ENCODE data around the gene DLGAP1. TPM values are rescaled to one million over a fixed set of nuclear protein-coding genes. Genes with fewer than 3 reads are reported as not detected.

The DLGAP1 gene
- total and polyA plus RNA-seq, 10 of the 15 experiments (the other 5 are each of a cell fraction or from before 2014, with no cell fraction given), result 0.23 to 27.6 (median 1.9) TPM

DNA sequence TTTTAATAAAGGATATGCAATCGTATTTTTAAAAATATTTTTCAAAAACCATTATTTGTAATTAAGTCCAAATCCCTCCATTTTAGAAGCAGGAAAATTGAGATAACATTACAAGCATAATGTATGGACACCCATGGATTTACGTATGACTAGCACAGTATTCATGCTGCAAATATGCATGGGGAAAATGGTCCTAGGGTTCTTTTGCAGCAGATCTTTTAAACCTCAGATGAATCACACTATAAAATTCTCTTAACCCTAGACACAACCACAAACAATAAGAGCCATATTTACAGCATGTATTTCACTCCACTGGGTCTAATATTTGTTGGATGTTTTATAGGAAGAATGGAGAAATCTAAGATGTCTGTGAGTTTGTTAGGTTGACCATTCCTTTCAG, 551.8 kb downstream of the DLGAP1 start:
- H3K79me2 ChIP-seq (ENCODE audit: control insufficient read depth, insufficient read depth, low read length), result no peaks in the 10 kb centered on the region
- no peak for ATAC-seq
- DNase-seq (ENCODE audit: low read depth, low spot score), result no peak
- no peaks in the 10 kb centered on the region for H3K27me3 ChIP-seq (replicated peaks in 1 of 2; ENCODE audit: control insufficient read depth in 2 of 2, insufficient read depth in 2 of 2, low read length in 1 of 2)
- WGBS (ENCODE audit: insufficient coverage, insufficient replicate concordance, low lambda C conversion rate, missing lambda C conversion rate), result 24% methylated on average over 2 of the region's 2 CpGs
- ChIA-PET CTCF (interaction anchor here (0.7 to 1.0 kb wide), 2 partner anchors 14 to 26 kb away, joined by 3 read pairs; no protein-coding TSS in a partner anchor), RAD21 (ENCODE audit: unreplicated experiment) (no interaction called here), SMC1A (ENCODE audit: uncharacterized antibody, unreplicated experiment) (interaction anchor here (1.0 to 2.0 kb wide), 4 partner anchors 9 to 29 kb away, joined by 3 to 5 read pairs (median 4); no protein-coding TSS in a partner anchor), POLR2A (no interaction called here)
- no peaks in the 10 kb centered on the region for H4K20me1 ChIP-seq (ENCODE audit: control insufficient read depth, insufficient read depth)
- BruUV-seq (replicated peaks), result no TSS peak
- TF ChIP-seq IKZF1 (conservative IDR thresholded peaks at IDR 0.05), result no peak
- no peak for TF ChIP-seq TCF3 (IDR thresholded peaks at IDR 0.05; ENCODE audit: borderline replicate concordance, insufficient read depth, low read depth, low read length)
- TF ChIP-seq PAX5 (IDR thresholded peaks at IDR 0.05; ENCODE audit: borderline replicate concordance, low read depth, low read length), result no peak
- TF ChIP-seq SREBF2 (IDR thresholded peaks at IDR 0.05; ENCODE audit: low read length), result no peak
- TF ChIP-seq, protein P1, sequence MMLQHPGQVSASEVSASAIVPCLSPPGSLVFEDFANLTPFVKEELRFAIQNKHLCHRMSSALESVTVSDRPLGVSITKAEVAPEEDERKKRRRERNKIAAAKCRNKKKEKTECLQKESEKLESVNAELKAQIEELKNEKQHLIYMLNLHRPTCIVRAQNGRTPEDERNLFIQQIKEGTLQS (IDR thresholded peaks at IDR 0.05; ENCODE audit: borderline replicate concordance, extremely low read depth, low read depth, low read length), result no peak
- no peak for TF ChIP-seq ATF7 (IDR thresholded peaks at IDR 0.05; ENCODE audit: low read depth)
- TF ChIP-seq, protein P2, sequence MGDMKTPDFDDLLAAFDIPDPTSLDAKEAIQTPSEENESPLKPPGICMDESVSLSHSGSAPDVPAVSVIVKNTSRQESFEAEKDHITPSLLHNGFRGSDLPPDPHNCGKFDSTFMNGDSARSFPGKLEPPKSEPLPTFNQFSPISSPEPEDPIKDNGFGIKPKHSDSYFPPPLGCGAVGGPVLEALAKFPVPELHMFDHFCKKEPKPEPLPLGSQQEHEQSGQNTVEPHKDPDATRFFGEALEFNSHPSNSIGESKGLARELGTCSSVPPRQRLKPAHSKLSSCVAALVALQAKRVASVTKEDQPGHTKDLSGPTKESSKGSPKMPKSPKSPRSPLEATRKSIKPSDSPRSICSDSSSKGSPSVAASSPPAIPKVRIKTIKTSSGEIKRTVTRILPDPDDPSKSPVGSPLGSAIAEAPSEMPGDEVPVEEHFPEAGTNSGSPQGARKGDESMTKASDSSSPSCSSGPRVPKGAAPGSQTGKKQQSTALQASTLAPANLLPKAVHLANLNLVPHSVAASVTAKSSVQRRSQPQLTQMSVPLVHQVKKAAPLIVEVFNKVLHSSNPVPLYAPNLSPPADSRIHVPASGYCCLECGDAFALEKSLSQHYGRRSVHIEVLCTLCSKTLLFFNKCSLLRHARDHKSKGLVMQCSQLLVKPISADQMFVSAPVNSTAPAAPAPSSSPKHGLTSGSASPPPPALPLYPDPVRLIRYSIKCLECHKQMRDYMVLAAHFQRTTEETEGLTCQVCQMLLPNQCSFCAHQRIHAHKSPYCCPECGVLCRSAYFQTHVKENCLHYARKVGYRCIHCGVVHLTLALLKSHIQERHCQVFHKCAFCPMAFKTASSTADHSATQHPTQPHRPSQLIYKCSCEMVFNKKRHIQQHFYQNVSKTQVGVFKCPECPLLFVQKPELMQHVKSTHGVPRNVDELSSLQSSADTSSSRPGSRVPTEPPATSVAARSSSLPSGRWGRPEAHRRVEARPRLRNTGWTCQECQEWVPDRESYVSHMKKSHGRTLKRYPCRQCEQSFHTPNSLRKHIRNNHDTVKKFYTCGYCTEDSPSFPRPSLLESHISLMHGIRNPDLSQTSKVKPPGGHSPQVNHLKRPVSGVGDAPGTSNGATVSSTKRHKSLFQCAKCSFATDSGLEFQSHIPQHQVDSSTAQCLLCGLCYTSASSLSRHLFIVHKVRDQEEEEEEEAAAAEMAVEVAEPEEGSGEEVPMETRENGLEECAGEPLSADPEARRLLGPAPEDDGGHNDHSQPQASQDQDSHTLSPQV (IDR thresholded peaks at IDR 0.05), result no peak
- TF ChIP-seq POLR2AphosphoS5 (IDR thresholded peaks at IDR 0.05; ENCODE audit: low read length), result no peak
- TF ChIP-seq IRF4 (IDR thresholded peaks at IDR 0.05; ENCODE audit: low read depth, low read length), result no peak
- no peak for TF ChIP-seq CBFB (IDR thresholded peaks at IDR 0.05; ENCODE audit: low read depth)
- no peak for TF ChIP-seq TCF7 (IDR thresholded peaks at IDR 0.05; ENCODE audit: borderline replicate concordance)
- TF ChIP-seq ZNF384 (IDR thresholded peaks at IDR 0.05; ENCODE audit: borderline replicate concordance, low read depth, low read length), result no peak
- TF ChIP-seq, protein P3, sequence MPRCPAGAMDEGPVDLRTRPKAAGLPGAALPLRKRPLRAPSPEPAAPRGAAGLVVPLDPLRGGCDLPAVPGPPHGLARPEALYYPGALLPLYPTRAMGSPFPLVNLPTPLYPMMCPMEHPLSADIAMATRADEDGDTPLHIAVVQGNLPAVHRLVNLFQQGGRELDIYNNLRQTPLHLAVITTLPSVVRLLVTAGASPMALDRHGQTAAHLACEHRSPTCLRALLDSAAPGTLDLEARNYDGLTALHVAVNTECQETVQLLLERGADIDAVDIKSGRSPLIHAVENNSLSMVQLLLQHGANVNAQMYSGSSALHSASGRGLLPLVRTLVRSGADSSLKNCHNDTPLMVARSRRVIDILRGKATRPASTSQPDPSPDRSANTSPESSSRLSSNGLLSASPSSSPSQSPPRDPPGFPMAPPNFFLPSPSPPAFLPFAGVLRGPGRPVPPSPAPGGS (IDR thresholded peaks at IDR 0.05; ENCODE audit: borderline replicate concordance, insufficient read depth, low read depth, low read length, poor library complexity, severe bottlenecking), result no peak
- H3K27ac ChIP-seq (ENCODE audit: control insufficient read depth, insufficient read depth), result no peak overlapping the region
- no peaks in the 10 kb centered on the region for H3K36me3 ChIP-seq (ENCODE audit: control insufficient read depth in 2 of 2, insufficient read depth in 2 of 2, low read length in 1 of 2)
- H3K9me3 ChIP-seq (replicated peaks; ENCODE audit: control insufficient read depth, insufficient read depth, low read length), result no peaks in the 10 kb centered on the region
- H2AFZ ChIP-seq (ENCODE audit: control insufficient read depth, low read depth, low read length), result no peak overlapping the region
- no peak overlapping the region for H3K4me2 ChIP-seq (ENCODE audit: control insufficient read depth, insufficient read depth)
- in situ Hi-C loops (cut with MboI), result no loop called here
- no peak overlapping the region for H3K4me3 ChIP-seq
- H3K4me1 ChIP-seq (ENCODE audit: control insufficient read depth, insufficient read depth, low read length), result no peaks in the 10 kb centered on the region
- no peak overlapping the region for H3K9ac ChIP-seq (ENCODE audit: control insufficient read depth, insufficient read depth, low read length)
- intact Hi-C loops (cut with micrococcal nuclease; ENCODE audit: unreplicated experiment), result no loop called here
- FAIRE-seq, result no peak
